RWPE2 (cell line): ENCODE data around the gene SBK1.

ENCODE experiments used
- ATAC-seq: fragments of 200-7000 bp; cut with Tn5 transposase; 3 replicates; pipeline ENCODE4 v1.9.1; 2021; ENCODE audit warnings: low read depth
- DNase-seq: peaks from one replicate; pipeline ENCODE4 v3.0.0-alpha.2; 2020; ENCODE audit warnings: low spot score
- H3K27ac ChIP-seq: fragments of 450-650 bp; 2 replicates; pipeline ENCODE4 v1.5.1; 2017; ENCODE audit warnings: mild to moderate bottlenecking; ENCODE audit not compliant: poor library complexity, severe bottlenecking
- H3K27me3 ChIP-seq: fragments of 250-450 bp; sonication (Bioruptor Pico); 2 replicates; pipeline ENCODE4 v1.5.1; 2021; ENCODE audit warnings: mild to moderate bottlenecking, moderate library complexity; ENCODE audit not compliant: insufficient read depth, poor library complexity, severe bottlenecking
- H3K36me3 ChIP-seq: fragments of 250-450 bp; sonication (Bioruptor Pico); 2 replicates; pipeline ENCODE4 v1.5.1; 2020; ENCODE audit warnings: low read depth, mild to moderate bottlenecking, moderate library complexity
- H3K4me1 ChIP-seq: fragments of 250-450 bp; sonication (Bioruptor Pico); 2 replicates; pipeline ENCODE4 v1.5.1; 2021; ENCODE audit warnings: mild to moderate bottlenecking, moderate library complexity; ENCODE audit not compliant: insufficient read depth, poor library complexity, severe bottlenecking
- H3K4me3 ChIP-seq: fragments of 250-450 bp; sonication (Bioruptor Pico); 2 replicates; pipeline ENCODE4 v1.5.1; 2021; ENCODE audit warnings: mild to moderate bottlenecking, moderate library complexity; ENCODE audit not compliant: severe bottlenecking
- H3K9me3 ChIP-seq: fragments of 250-450 bp; sonication (Bioruptor Pico); 2 replicates; pipeline ENCODE4 v1.5.1; 2021; ENCODE audit warnings: mild to moderate bottlenecking, moderate library complexity; ENCODE audit not compliant: severe bottlenecking
- CTCF ChIP-seq: fragments of 450-650 bp; IDR thresholded peaks from one replicate; pipeline ENCODE4 v1.5.1; 2017; ENCODE audit warnings: mild to moderate bottlenecking, moderate library complexity; ENCODE audit not compliant: poor library complexity, severe bottlenecking

Gene SBK1

DNA sequence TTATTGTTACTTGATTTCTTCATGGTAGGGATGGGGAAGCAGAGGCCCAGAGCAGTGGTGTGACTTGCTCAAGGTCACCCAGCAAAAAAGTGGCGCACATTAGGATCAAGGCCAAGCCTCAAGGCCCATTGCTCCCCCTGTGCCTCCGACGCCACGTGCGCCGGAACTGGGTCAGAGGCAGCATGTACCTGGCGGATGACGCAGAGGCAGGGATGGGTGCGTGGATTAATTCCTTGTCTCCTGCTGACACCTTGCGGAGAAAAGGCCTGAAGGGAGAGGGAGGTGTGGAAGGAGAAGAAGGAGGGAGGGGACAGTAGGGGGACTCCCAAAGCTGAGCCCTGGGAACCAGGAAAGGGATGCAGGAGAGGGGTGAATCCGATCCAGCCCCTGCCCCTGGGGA is 18.5 kb downstream of the SBK1 start:
- H3K27me3 ChIP-seq, result no peaks in the 10 kb centered on the region
- H3K4me3 ChIP-seq, result no peak overlapping the region
- H3K4me1 ChIP-seq, result no peaks in the 10 kb centered on the region
- H3K9me3 ChIP-seq, result no peaks in the 10 kb centered on the region
- H3K27ac ChIP-seq, result no peak overlapping the region
- ATAC-seq (no peak), DNase-seq (no peak)
- TF ChIP-seq CTCF, result no peak
- no peaks in the 10 kb centered on the region for H3K36me3 ChIP-seq

DNA sequence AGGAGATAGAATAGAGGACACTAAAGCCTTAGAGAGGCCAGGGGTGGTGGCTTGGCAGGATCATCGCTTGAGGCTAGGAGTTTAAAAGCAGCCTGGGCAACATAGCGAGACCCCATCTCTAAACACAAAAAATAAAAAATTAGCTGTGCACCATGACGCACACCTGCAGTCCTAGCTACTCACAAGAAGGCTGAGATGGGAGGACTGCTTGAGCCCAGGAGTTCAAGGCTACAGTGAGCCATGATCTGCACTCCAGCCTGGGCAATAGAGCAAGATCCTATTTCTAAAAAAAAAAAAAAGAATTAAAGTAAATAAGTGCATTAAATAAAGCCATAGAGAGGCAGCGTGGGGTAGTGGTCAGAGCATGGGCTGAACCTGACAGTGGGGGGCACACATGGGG is 19.1 kb downstream of the SBK1 start:
- Histone ChIP-seq H3K27ac (no peak overlapping the region), H3K4me3 (no peak overlapping the region), H3K27me3 (no peaks in the 10 kb centered on the region), H3K9me3 (no peaks in the 10 kb centered on the region), H3K4me1 (no peaks in the 10 kb centered on the region), H3K36me3 (no peaks in the 10 kb centered on the region)
- TF ChIP-seq CTCF, result no peak
- DNase-seq, result no peak
- ATAC-seq, result no peak

- no peak for ATAC-seq
- no peaks in the 10 kb centered on the region for H3K27me3 ChIP-seq
These were observed 19.6 kb downstream of the SBK1 start for GRCh38 chr16:28311913-28312312.

DNA sequence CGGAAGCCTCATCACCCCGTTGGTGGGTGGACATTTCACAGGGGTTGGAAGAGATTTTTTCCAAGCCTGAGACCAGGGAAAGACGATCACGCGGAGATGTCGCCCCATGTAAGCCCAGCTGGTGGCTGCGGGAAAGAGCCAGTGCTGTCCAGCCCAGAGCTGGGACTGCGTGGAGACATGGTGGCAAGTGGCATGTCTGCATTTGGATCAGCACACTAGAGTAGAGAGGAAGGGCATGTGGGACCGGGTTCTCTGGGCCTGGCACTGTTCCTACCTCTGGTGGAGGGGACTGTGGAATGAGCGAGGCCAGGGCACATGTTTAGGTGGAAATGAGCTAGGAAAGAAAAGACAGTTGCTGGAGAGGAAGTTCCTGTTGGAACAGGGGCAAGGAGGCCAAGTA is 20.0 kb downstream of the SBK1 start:
- H3K9me3 ChIP-seq, result no peaks in the 10 kb centered on the region
- H3K4me3 ChIP-seq, result no peak overlapping the region
- H3K36me3 ChIP-seq, result no peaks in the 10 kb centered on the region
- H3K27me3 ChIP-seq, result no peaks in the 10 kb centered on the region
- no peaks in the 10 kb centered on the region for H3K4me1 ChIP-seq
- ATAC-seq, result no peak
- no peak for TF ChIP-seq CTCF
- DNase-seq, result no peak
- no peak overlapping the region for H3K27ac ChIP-seq

More at GRCh38 chr16:28311913-28312312, 19.6 kb downstream of the SBK1 start:
- no peak for TF ChIP-seq CTCF
- Histone ChIP-seq H3K36me3 (no peaks in the 10 kb centered on the region), H3K9me3 (no peaks in the 10 kb centered on the region), H3K27ac (no peak overlapping the region), H3K4me1 (no peaks in the 10 kb centered on the region), H3K4me3 (no peak overlapping the region)
- DNase-seq, result no peak

DNA sequence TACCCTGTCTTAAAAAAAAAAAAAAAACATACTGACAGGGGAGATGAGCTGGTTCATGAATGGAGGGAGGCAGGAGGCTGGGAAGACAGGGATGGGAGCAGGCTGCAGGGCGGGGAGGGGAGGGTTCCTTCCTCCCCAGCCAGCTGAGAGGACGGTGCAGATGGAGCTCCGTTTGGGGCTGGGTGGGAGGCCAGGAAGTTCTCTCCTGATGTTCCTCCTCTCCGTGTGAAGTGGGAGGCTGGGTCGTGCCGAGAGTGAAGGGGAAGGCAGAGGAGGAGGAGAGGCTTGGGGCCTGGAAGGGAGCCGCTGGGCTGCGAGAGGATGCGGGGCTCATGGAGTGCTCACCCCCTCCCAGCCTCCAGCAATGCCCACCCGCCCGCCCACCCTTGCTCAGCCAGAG is 21.3 kb downstream of the SBK1 start:
- Histone ChIP-seq H3K4me1 (no peaks in the 10 kb centered on the region), H3K4me3 (no peak overlapping the region), H3K27me3 (no peaks in the 10 kb centered on the region), H3K36me3 (no peaks in the 10 kb centered on the region), H3K27ac (no peak overlapping the region), H3K9me3 (no peaks in the 10 kb centered on the region)
- DNase-seq, result no peak
- ATAC-seq, result no peak
- TF ChIP-seq CTCF, result no peak
